ENCODE results near the gene TMEM212.
"Not testable (repeated sequence)": the region's sequence is repeated elsewhere in the genome, so short reads cannot be mapped to it uniquely, and the experiment has no call there.

The TMEM212 gene

DNA sequence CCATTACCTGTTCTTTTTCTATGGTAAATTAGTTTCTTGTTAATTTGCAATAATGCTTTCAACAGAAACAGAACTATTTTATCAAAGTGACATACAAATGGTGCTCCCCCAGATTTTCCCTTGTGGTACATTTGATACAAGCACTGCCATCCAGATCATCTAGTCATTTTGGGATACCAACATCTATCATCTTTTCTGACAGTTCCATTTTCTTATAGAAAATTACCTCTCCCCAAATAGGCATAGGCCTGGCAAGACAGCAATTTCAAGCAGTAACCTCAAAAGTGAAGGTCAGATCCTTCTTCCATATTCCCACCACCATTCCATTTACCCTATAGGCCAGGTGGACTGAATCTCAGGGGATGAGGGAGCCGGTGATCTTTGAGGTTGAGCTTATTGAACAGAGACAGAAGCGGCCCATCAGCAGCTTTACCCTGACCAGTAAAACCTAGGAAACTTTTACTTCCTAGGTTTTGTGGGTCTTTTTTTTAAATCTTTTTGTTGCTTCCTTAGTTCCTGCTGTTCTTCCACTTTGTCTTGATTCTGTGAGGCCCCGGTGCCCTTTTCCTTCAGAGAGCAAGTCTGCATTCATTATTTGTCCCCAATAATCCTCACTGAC, 29.8 kb upstream of the TMEM212 start:
- DNase-seq, result no peak

DNA sequence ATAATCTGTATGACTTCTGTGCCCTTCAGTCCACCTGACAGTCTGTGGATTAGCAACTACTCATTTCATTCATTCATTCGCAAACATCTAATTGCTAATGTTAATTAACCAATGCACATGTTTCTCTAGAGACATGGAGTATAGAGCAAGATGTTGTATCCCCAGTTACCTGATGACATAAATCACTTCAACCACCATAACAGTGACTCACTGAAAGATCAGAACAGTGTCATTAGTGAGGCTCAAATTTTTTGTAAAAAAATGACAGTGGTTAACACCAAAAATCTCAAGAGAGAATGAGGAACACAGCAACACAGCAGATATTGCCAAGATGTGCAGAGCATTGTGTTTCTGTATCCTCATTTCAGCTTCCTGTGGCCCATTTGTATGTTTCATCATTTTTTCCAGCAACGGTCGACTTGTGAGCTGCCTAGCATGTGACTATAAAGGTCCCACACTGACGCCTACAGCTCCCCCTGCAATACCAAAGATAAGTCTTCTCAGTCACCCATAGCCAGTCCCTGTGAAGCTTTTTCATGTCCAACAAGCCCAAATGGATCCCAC, 29.2 kb upstream of the TMEM212 start:
- DNase-seq, result peak; percentile 20

DNA sequence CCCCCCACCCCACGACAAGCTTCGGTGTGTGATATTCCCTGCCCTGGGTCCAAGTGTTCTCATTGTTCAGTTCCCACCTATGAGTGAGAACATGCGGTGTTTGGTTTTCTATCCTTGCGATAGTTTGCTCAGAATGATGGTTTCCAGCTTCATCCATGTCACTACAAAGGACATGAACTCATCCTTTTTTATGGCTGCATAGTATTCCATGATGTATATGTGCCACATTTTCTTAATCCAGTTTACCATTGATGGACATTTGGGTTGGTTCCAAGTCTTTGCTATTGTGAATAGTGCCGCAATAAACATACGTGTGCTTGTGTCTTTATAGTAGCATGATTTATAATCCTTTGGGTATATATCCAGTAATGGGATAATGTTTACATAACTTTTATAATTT, 28.5 kb upstream of the TMEM212 start:
- not testable (repeated sequence) for DNase-seq

DNA sequence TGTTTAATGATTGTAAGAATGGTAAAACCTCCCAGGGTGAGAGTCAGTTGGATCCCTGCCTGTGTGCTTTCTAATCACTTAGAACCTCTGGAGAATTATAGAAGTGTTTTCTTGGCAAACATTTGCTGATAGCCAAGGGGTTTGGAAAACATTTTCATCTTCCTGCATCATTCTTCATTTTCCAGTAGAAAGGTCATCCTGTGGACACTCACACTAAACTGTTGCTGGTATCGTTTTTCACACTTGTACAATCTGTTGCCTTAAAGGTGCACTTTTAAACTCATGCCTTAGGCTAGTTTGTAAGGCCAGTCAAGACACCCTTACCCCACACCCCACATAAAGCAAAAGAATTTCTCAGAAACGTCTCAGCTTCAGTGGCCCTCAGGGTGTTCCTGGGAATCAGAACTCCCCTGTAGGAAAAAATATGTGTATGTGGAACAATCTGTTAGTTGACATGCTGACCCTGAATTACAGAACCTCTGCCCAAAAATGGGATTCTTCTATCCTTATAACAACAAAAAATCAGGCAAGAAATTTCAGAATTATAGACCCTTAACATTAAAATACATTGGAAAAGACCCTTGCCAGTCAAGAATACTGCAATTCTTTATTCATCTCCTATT, 27.1 kb upstream of the TMEM212 start:
- no peak for DNase-seq

DNA sequence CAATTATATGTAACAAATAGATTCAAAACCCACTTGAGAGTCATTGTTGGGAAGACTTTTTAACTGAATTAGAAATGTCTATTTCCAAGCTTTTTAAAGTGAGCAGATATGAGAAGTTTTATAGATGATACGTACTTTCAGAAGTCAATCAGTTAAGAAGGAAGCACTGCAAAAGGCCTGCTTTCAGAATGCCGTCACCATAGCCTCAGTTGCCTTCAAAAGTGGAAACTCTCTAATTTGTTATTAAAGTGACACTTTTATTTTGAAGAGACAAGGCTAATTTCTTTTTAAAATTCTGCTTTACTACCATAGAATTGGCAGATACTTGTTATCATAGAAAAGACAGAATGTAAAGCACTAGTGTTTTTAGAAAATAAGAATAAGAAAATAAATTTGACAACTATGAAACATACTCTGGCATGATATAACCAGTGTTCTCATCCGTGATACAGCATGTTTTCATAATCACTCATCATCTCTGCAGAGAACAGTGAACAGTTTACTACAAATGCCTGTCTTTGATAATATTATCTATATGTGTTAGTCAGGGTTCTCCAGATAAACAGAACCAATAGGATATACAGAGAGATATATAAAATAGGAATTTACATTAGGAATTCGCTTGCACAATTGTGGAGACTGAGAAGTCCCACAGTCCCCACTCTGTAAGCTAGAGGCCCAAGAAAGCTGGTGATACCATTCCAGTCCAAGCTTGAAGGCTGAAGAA, 25.9 kb upstream of the TMEM212 start:
- no peak for DNase-seq

DNA sequence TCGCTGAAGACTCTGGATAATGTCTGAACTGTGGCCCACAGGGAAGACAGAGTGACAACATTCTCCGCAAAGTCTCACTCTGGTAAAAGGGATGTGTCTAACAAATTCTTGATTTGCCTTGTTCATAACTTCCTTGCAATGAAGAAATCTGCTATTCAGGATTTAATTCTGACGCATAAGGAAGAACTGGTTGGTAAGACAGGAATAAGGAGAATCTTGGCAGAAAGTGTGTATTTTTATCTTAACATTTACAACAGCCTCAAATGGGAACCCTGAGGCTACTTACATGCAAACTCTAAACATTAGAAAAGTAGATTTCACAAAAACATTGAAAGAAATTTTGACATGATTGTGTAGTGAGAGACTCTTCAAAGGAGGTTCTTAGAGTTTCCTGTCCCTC, 22.1 kb upstream of the TMEM212 start:
- DNase-seq, result no peak

DNA sequence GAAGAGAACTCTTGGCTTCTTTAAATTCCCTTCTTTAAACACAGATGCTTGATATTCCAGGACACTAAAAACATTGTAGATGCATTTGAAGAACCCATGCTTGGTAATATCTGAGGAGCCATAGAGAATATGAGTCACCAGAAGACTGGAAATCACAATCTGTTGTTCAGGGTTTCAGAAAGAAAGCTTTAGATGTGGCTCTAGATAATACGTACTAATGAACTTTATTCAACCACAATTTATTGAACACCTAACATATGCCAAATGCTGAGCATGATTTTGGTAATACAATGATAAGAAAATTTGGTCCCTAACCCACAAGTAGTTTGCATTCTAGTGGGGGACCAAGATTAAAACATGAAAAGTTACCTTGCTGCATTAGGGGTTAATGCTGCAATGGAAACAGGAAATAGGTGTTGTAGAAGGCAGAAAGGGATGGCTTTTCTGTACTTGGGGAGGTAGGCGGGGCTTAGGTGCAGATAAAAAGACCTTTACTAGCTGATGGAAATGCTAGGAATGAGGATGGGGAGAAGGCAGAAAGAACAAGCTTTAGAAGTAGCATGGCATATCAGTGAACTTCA, 21.3 kb upstream of the TMEM212 start:
- no peak for DNase-seq

DNA sequence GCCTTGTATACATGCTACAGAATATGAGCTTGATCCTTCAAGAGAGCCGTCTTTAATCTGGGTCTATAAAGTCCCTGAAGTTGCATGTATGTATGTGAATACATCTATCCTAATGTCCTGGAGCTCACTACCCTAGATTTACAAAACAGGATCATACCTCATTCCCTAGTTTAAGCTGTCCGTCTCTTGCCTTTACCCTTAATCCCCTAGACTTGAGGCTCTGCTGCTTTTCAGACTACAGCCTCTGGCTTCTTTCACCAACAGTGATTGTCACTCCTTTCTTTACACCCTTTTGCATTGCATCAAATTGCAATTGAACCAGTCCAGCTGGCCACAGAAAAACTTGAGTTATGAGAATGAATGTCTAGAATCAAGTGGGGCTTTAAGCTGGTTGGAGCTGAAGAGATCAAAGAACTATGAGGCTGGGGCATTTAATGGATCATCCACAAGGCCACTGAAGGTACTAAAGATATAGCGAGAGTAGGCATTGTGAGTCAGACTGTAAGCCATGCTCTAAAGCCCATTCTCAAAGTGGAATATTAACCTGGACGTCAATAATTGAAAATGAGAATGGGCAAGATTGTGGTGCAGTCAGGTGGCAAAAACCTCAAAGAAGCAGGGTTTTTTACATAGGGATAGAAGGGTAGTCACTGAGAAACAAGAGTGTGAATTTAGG, 20.6 kb upstream of the TMEM212 start:
- no peak for DNase-seq

DNA sequence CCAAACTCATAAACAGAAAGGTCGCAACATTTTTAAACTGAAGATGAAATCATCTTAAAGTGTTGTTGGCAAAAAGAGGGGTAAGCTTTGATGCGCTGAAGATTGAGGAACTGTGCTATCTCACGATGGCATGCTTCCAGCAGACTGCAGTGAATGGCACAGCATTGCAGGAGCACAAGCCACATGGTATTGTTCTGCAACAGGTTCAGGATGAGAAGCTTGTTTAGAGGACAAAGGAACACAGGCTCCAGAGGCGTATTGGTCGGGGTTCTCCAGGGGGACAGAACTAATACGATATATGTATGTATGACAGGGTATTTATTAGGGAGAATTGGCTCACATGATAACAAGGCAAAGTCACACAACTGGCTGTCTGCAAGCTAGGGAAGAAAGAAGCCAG, 19.0 kb upstream of the TMEM212 start:
- DNase-seq, result no peak

DNA sequence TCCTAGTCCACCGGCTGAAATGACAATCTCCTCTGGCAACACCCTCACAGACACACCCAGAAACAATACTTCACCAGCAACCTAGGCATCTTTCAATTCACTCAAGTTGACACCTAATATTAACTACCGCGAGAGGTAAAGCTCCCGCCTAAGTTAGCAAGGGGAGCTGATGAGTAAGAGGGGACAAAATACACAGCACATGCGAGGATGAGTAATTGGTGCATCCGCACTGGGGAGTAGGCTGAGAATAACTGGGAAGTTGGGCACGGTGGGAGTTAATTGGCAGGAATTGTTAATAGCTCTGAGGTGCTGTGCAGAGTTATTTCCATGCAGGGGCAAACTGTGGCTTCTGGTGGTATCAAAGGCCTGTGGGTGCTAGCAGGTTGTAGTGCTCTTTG, 18.3 kb upstream of the TMEM212 start:
- DNase-seq, result no peak

DNA sequence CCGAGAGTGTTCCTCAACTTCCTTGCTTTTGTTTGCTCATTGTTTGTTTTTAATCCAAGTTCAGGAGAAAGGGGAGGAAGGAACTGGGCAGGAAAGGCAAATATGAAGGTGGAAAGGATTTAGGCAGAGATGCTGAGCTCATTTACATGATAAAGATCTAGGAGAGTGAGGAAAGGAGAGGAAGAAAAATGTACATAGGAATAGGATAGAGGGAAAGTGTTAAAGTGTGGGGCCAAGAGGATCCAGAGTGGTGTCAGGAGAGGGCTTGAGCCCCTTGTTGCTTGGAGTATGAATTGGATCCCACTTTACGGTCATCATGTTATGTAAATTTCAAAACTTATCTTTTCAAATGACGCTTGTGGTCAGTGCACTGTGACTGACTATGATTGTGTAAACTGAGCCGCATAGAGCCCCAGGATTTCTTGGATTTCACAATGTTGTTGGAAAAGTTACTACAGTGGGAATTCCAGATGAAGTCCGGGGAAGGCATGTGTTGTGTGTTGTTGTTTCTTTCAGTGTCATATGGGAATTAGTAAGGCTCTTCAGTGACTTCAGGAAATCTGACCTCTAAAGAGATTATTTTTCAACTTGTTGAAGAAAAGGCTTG, 17.8 kb upstream of the TMEM212 start:
- peak; percentile 88 for DNase-seq

DNA sequence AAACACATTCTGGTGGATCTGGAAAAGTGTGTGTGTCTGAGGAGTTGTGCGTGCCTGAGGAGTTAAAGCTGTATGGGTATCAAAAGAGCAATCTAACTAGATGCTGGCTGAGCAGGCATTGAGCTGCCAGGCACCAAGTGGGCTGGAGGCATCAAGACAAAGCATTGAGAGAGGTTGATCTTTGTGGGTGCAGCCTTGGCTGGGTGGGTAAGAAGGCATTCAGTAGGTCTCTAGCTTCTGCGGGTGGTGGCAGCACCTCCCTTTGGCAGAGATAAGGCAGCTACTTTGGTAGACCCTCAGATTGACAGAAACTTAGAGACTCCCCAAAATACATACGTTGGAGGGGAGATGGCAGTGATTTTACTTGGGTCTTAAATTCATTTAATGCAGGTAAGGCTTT, 15.8 kb upstream of the TMEM212 start:
- no peak for DNase-seq

DNA sequence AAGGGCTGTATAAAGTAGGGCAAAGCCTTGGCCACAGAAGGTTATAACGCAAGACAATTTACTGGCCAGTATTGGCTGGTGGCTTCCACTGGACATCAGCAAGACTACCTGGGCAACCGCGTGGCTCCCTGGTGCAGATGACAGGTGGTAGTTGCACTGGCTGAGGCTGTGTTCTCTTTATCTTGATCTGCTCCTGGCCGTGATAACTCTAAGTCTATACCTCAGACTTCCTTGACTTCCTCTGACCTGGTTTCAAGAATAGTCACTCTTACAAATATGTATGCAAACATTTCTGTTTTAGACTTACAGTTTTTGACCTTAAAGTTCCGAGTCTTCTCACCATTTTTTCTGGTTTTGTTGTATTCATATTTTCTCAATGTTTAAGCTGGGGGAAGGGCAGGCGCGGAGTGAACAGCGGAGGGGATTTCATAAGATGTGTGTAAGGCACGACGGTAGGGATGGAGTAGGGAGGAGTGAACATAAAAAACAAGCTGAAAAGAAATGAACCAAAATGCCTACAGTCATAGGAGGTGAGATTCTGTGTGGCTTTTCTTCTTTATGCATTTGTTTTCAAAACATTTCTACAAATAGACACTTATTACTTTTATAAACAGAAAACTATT, 15.2 kb upstream of the TMEM212 start:
- DNase-seq, result no peak

DNA sequence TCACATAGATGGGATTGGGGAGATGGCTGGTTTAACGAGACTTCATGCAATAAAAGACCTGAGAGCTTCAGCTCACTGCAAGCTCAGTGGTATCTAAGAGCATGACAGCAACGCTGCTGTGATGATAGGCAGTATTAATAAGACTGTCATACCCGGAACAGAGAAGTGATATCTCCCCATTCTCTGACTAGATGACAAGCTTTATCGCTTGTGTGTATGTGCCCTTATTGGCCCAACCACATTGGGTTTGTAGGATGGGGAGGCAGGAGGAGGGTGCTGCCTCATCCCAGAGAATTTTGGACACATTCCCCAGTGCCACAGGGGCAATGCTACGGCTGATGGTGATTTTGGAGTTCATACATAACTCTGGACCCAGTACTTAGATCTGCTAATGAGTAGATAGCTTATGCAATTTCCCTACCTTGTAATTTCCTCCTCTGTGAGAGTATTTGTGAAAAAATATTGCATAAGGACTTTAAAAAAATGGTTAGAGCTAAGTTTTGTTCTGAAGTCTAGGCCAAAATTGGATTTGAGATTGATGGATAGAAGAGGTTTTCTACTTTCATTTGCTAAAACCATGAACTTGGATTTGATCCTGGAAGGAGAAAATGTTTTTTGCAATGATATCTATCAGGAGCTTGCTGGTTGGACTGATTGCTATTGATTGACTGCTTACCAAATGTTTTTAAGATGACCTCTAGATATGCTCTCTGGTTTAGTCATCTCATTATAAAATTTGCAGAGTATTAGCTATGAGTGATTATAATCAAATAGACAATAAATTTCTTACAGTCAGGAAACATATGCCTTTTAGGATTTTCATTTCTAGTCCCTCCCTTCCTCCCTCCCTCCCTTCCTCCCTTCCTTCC, 14.0 kb upstream of the TMEM212 start:
- DNase-seq, result no peak

DNA sequence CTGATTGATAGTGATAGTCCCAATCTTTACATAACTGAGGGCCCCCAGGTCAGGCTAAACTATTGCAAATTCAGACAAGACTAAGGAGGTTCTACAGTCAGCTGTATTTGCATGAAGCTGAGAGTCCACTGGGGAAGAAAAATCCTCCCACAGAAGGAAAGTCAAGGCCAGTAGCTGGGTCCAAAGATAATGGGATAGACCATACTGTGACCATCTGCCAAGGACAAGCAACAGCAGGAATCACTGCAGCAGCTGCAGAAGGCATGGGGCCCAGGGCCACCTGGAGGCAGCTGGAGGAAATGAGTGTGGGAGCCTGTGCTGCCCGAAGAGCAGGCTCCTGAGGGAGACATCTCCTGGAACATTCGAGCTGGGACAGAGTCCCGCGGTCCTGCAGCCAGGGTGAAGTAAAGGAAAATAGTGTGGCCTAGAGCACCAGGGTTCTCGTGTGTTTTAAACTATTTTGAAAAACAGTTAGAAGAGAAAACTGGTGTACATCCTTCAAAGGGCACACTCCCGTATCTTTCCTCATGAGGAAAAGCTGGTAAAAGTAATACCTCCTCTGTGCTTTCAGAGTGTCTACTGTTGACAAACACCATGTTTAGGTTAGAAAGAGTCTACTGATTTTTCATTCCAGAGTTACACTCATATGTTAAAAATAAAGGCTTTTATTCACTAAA, 13.2 kb upstream of the TMEM212 start:
- peak; percentile 83 for DNase-seq

DNA sequence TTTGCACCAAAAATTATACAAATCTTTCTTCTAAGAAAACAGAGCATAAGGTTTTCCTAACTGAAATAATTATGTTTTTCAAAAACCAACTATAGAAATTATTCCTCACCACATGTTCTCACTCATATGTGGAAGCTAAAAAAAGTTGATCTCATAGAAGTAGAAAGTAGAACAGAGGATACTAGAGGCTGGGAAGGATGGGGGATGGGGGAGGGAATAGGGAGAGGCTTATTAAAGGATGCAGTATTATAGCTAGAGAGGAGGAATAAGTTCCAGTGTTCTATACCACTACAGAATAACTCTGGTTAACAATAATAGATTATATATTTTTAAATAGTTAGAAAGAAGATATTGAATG, 12.7 kb upstream of the TMEM212 start:
- no peak for DNase-seq

DNA sequence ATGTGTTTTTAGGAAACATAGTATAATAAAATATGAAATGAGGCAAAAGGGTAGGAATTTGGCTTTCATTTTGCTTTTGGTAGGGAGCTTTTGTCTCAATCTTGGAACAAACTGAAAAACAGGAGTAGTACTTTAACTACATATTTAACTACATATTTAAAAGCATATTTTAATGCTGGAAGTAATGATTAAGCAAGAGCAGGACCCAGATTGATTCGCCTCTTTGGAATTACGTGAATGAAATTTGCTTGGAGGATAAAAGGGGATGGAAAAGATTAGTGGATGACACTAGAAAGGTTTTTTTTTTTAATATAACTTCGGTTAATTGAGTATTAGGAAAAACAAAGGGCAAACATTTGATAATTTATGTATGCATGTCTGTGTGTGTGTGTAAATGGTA, 11.2 kb upstream of the TMEM212 start:
- DNase-seq, result peak; percentile 59

DNA sequence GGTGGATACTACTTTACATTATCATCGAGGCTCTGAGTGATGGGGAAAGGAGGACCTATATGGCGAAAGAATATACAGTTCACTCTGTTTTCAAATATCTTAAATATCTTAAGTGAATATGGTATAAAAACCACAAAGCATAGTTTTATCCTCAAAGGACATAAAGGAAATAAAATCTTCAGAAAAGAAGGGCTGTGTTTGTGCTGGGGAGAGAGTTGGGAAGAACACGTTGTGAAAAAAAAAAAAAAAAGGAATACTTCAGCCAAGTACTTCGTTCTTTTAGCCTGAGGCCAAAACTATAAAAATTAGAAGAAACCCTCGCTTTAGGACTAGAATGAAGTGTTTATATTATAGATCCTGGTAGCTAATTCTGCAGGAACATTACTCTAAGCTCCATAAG, 10.2 kb upstream of the TMEM212 start:
- DNase-seq, result no peak

DNA sequence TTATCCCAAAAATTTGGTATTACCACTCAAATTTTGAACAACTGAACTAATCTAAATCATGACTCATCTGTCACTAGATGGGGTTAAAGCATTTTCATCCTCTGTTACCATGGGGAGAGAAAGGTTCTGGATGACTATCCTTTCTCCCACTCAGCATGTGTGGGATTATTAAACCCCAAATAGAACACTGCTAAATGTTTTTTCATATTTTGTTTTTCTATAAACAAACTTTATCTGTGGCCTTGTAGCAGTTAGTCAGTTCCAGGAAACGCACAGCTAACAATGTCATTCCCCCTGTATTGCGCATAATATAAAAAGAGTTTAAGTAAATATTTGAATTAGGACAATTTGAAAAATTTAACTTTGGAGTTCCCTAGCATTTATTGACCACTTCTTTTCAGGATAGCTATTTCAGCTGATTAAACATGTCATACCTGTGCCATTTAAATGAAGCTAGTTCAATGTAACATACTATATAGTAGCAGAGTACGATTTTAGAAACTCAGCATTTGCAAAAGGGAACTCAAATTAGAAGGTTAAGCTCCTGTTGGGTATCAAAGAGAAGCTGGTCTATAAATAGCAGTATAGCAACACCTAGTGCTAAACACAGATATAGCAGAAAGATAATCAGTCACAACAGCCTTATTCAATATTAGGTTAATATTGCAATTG, 9.2 kb upstream of the TMEM212 start:
- peak; percentile 70 for DNase-seq

DNA sequence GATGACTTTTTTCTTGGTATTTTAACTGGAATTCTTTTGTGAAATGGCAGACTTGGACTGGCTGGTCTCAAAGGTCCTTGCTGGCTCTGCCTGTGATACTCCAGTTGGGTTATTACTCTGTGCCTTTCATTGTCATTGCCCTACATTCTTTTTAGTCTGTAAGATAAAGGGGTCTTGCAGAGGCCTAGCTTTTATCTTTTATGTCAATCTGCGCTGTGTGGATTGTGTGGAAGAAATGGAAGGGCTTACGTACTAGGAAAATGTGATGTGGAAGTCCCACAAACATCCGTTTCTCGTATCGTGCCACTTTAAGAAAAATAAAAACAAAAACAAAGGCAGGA, 8.7 kb upstream of the TMEM212 start:
- no peak for DNase-seq
